Measurements from ENCODE around the gene FSIP1. TPM values are rescaled to one million over a fixed set of nuclear protein-coding genes. Genes with fewer than 3 reads are reported as not detected.

The FSIP1 gene
- total RNA-seq, 1 experiment from 2014 or later = 0.97 TPM

DNA sequence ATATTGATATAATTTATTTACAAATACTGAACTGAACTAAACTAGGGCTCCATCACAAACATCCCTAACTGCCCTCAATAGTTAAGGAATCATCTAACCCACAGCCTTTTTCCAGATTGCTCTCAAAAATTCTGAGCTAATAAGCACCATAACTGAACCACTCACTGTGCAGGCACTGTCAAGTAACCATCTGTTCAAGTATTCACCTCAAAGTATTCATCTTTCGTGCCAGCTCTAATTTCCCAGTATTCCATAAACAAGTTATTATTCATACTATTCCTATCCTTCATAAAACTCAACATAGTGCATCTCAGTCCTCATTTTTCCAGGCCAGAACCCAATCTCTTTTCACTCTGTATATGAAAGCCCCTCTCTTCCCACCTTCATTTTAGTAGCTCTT is 160.7 kb downstream of the FSIP1 start:
- no peak for DNase-seq (ENCODE audit: low read depth)

GRCh38 chr15:39621210-39621609 is 161.4 kb downstream of the FSIP1 start:
- no peak for DNase-seq (ENCODE audit: low read depth)

- DNase-seq (ENCODE audit: low read depth) = no peak
Measured at GRCh38 chr15:39618063-39618823, 164.4 kb downstream of the FSIP1 start.

- no peak for DNase-seq (ENCODE audit: low read depth)
Measured at GRCh38 chr15:39616731-39617455, 165.7 kb downstream of the FSIP1 start.

DNA sequence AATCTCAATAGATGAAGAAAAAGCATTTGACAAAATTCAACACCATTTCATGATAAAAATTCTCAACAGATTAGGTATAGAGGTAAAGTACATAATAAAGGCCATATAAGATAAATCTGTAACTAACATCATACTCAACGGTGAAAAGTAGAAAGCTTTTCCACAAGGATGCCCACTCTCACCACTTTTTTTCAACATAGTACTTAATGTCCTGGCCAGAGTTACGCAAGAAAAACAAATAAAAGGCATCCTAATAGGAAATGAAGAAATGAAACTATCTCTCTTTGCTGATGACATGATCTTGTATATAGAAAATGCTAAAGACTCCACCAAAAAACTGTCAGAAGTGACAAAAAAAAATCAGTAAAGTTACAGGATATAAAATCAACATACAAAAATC is 168.8 kb downstream of the FSIP1 start:
- no peak for DNase-seq (ENCODE audit: low read depth)

- no peak for DNase-seq (ENCODE audit: low read depth)
Measured at GRCh38 chr15:39613271-39613670, 169.4 kb downstream of the FSIP1 start.

DNA sequence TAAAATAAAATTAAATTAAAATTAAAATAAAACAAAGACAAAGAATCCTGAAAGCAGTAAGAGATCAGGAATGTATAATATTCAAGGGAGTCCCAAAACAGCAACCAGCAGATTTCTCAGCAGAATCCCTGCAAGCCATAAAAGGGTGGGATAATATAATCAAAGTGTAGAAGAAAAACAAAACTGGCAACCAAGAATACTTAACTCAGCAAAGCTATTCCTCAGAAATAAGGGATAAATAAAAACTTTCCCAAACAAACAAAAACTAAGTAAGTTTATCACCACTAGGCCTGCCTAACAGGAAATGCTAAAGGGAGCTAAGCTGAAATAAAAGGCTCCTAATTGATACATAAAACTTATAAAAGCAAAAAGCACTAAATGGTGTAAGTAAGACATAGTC is 172.0 kb downstream of the FSIP1 start:
- no peak for DNase-seq (ENCODE audit: low read depth)

GRCh38 chr15:39609166-39609916 is 173.3 kb downstream of the FSIP1 start:
- no peak for DNase-seq (ENCODE audit: low read depth)

DNA sequence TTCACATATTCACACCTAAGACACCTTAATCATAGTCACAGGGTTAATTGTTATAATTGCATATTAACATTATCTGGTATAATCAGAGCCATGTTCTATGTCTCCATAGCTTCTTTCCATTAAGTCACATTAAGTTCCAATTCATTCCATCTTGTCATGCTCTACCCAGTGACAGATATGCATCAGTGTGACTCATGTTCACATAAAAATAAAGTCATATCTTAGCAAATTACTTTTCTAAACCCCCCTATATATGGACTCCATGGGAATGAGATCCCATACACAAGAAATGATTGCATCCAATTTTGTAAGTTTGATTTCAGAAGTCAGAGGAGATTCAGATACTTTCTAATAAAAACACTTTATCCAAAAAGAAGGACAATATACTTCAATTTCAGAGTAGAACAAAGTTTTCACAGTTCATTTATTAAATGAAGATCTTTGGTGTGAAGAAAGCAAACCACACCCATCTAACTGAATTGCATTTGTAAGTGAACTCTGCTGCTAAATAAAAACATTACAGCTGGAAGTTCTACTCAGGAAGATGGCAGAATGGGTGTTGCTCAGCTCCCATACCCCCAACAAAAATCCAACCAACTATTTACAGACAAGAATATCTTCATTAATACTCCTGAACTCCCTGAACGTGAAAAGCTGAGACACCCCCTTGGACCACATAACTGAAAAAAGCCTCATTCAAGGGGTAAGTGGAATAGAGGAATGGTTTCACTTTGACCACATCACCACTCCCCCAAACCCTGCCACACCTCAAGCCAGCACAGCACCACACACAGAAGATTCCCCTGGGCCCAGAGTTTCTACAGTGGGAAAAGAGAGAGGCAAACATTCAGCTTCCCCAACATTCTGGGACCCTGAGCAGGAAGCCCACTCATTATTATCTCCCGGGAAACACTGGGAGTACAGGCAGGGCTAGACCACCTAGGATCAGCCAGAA is 174.2 kb downstream of the FSIP1 start:
- DNase-seq (ENCODE audit: low read depth) = no peak

DNA sequence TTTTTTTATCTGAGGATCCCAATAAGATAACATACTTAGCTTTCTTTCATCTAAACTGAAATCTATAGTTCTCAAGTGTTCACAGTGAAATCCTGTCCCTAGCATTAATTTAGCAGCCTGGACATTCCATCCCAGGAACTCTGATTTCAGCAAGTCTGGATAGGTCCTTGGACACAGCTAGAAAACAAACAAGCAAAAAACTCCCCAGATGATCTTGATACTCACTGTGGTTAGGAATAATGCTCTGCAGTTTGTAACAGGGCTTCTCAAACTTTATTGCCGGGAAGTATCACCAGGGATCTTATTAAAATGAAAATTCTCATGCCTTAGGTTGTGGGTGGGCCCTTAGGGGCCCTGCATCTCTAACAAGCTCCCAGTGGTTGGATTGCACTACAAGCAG is 177.5 kb downstream of the FSIP1 start:
- DNase-seq (ENCODE audit: low read depth) = no peak

- DNase-seq (ENCODE audit: low read depth) = peak; percentile 42
Measured at GRCh38 chr15:39602143-39602542, 180.5 kb downstream of the FSIP1 start.

DNA sequence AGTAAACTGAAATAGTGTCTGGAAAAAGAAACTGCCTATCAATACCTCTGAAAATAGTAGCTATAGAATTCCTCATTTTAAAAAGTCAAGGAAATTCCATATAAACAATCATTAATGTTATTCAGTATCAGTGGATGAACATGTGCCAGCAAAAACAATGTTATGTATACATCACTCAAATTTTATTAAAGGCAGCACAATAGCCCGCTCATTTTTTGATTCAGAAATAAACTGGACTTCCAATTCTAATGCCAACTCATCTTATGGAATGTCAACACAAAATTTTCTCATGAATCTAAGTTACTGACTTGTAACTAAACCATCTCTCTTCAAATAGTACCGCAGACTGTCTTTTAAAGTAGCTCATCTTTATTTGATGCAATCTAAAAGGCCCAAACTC is 182.8 kb downstream of the FSIP1 start:
- DNase-seq (ENCODE audit: low read depth) = no peak

DNA sequence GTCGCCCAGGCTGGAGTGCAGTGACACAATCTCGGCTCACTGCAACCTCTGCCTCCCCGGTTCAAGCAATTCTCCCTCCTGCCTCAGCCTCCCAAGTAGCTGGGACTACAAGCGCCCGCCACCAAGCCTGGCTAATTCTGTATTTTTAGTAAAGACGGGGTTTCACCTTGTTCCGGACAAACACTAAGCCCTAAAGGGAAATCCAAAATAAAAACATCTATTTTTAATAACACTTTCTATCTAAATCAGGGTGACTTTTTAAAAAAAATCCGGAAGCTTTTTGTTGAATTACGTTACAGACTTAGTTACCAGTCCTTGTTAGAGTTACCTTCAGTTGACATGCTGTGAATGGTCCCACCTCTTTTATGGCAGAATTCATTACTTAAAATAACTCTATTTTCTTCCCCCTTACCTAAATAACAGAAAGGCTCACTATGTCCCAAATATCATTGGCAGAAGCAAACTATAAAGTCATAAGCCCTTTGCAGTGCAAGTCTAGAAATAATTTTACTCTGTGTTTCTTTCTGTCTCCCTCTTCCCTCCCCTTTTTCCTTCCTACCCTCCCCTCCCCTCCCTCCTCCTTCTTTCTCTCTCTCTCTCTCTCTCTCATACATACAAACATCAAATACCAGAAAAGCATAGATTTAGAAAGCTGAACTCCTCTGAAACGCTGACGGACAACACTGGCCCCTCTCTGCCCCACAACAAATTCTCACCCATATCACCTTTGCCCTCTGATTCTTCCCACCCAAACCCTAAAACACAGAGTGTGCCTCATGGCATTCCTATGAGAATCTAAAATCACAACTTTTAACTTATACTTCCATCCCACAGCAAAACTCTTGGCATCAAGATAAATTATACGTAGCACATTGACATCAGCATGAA is 183.4 kb downstream of the FSIP1 start:
- peak; percentile 15 for DNase-seq (ENCODE audit: low read depth)

DNA sequence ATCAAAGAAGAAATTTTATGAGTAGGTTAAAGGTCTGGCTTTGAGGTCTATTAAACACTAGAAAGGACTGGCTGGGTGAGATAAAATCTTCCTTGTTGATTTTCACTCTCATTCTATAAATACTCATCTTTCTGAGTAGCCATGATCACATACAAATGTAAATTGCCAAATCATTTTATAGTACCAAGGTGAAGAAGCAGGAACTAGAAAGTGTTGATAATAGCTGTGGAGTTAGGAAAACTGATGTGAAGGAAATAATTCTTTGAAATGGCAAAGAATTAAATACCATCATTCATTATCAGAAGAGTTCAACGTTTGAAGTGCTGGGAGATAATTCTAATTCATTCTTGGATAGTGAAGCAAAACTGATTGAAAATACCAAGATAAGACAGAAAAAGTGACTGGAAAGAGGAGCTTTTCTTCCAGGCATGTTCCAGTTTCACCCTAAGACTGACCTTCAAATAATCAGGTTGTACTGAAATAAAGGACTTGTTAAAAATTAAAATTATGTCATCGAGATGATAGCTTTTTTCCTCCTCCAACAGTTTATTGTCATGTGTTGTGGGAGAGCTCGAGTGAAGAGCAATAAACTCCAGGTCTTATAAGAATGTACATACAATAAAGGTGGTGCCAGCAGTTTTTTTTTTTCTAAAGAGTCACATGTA is 184.3 kb downstream of the FSIP1 start:
- peak; percentile 28 for DNase-seq (ENCODE audit: low read depth)

DNA sequence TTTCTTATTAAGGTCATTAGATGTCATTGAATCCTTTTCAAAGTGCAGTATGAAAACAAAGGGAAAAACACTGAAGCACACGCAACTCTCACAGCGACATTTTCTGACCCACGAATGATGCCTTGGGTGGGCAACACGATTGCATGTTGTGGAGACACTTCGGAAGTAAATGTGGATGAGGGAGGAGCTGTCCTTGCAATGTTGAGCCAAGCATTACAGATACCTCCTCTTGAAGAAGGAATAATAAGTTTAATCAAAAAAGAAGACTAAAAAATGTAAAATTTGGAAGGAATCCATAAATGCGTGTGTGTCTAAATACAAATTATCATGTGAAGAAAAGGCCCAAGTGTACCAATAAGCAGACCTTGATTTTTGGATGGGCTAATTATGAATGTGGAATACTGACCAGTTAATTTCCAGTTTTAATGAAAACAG is 184.9 kb downstream of the FSIP1 start:
- DNase-seq (ENCODE audit: low read depth) = peak; percentile 56

- no peak for DNase-seq (ENCODE audit: low read depth)
Measured at GRCh38 chr15:39597336-39597735, 185.3 kb downstream of the FSIP1 start.

DNA sequence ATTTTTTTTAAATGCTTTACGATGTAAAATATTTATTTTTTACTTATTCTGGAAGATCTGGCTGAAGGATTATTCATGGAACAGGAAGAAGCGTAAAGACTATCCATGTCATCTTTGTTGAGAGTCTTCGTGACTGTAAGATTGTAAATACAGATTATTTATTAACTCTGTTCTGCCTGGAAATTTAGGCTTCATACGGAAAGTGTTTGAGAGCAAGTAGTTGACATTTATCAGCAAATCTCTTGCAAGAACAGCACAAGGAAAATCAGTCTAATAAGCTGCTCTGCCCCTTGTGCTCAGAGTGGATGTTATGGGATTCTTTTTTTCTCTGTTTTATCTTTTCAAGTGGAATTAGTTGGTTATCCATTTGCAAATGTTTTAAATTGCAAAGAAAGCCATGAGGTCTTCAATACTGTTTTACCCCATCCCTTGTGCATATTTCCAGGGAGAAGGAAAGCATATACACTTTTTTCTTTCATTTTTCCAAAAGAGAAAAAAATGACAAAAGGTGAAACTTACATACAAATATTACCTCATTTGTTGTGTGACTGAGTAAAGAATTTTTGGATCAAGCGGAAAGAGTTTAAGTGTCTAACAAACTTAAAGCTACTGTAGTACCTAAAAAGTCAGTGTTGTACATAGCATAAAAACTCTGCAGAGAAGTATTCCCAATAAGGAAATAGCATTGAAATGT is 186.1 kb downstream of the FSIP1 start:
- no peak for DNase-seq (ENCODE audit: low read depth)

DNA sequence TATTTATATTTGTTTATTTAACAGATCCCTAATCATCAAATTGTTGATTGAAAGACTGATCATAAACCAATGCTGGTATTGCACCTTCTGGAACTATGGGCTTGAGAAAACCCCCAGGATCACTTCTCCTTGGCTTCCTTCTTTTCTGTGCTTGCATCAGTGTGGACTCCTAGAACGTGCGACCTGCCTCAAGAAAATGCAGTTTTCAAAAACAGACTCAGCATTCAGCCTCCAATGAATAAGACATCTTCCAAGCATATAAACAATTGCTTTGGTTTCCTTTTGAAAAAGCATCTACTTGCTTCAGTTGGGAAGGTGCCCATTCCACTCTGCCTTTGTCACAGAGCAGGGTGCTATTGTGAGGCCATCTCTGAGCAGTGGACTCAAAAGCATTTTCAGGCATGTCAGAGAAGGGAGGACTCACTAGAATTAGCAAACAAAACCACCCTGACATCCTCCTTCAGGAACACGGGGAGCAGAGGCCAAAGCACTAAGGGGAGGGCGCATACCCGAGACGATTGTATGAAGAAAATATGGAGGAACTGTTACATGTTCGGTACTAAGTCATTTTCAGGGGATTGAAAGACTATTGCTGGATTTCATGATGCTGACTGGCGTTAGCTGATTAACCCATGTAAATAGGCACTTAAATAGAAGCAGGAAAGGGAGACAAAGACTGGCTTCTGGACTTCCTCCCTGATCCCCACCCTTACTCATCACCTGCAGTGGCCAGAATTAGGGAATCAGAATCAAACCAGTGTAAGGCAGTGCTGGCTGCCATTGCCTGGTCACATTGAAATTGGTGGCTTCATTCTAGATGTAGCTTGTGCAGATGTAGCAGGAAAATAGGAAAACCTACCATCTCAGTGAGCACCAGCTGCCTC is 187.1 kb downstream of the FSIP1 start:
- DNase-seq (ENCODE audit: low read depth) = peak; percentile 16
